GM23248 (cell line): Measurements from ENCODE around the gene BTBD16. TPM values are rescaled to one million over a fixed set of nuclear protein-coding genes. Genes with fewer than 3 reads are reported as not detected.

ENCODE experiments used
- DNase-seq: peaks from one replicate; pipeline ENCODE4 v3.0.0-alpha.2; 2015
- H2AFZ ChIP-seq: fragments of 200-600 bp; sonication (generic); 2 replicates; pipeline ENCODE4 v1.6.1; 2016; ENCODE audit warnings: antibody characterized with exemption
- H3F3A ChIP-seq: fragments of 200-600 bp; sonication (generic); 2 replicates; pipeline ENCODE4 v1.6.1; 2016; ENCODE audit warnings: mild to moderate bottlenecking, antibody characterized with exemption, mixed run types; ENCODE audit not compliant: insufficient read depth
- H3K27ac ChIP-seq: fragments of 200-600 bp; sonication (generic); 2 replicates; pipeline ENCODE4 v1.5.1; 2016; ENCODE audit warnings: mild to moderate bottlenecking
- H3K27me3 ChIP-seq: fragments of 200-600 bp; sonication (generic); replicated peaks from 2 replicates; pipeline ENCODE4 v1.6.1; 2016; ENCODE audit warnings: mild to moderate bottlenecking; ENCODE audit not compliant: insufficient read depth
- H3K36me3 ChIP-seq: fragments of 200-600 bp; sonication (generic); 2 replicates; pipeline ENCODE4 v1.6.1; 2016; ENCODE audit warnings: low read depth, mild to moderate bottlenecking
- H3K4me1 ChIP-seq: fragments of 200-600 bp; sonication (generic); 2 replicates; pipeline ENCODE4 v1.6.1; 2016; ENCODE audit warnings: mild to moderate bottlenecking; ENCODE audit not compliant: insufficient read depth
- H3K4me2 ChIP-seq: fragments of 200-600 bp; sonication (generic); one replicate; pipeline ENCODE4 v1.6.1; 2016; ENCODE audit warnings: mild to moderate bottlenecking; ENCODE audit not compliant: unreplicated experiment
- H3K4me3 ChIP-seq: fragments of 200-600 bp; sonication (generic); 2 replicates; pipeline ENCODE4 v1.5.1; 2016; ENCODE audit warnings: mild to moderate bottlenecking
- H3K79me2 ChIP-seq: fragments of 200-600 bp; sonication (generic); 2 replicates; pipeline ENCODE4 v1.6.1; 2016; ENCODE audit warnings: mild to moderate bottlenecking; ENCODE audit not compliant: insufficient read depth
- H3K9ac ChIP-seq: fragments of 200-600 bp; sonication (generic); 2 replicates; pipeline ENCODE4 v1.6.1; 2016; ENCODE audit warnings: mild to moderate bottlenecking
- H3K9me2 ChIP-seq: fragments of 200-600 bp; sonication (generic); 2 replicates; pipeline ENCODE4 v1.6.1; 2016; ENCODE audit warnings: mixed run types, mild to moderate bottlenecking, moderate library complexity; ENCODE audit not compliant: insufficient read depth
- H3K9me3 ChIP-seq: fragments of 200-600 bp; sonication (generic); one replicate; pipeline ENCODE4 v1.6.1; 2017; ENCODE audit warnings: low read depth
- H4K20me1 ChIP-seq: fragments of 200-600 bp; sonication (generic); 2 replicates; pipeline ENCODE4 v1.6.0; 2016; ENCODE audit not compliant: insufficient read depth
- EZH2 ChIP-seq: fragments of 200-600 bp; sonication (generic); IDR thresholded peaks from 2 replicates; pipeline ENCODE4 v1.6.1; 2018; ENCODE audit warnings: antibody characterized with exemption, mild to moderate bottlenecking; ENCODE audit not compliant: insufficient read depth, poor library complexity, severe bottlenecking
- EZH2phosphoT487 ChIP-seq: fragments of 200-600 bp; sonication (generic); IDR thresholded peaks from 2 replicates; pipeline ENCODE4 v1.6.1; 2018; ENCODE audit warnings: antibody characterized with exemption, moderate library complexity, mild to moderate bottlenecking, low read depth; ENCODE audit not compliant: insufficient read depth
- WGBS, 2 experiments: methylation state at CpG; one replicate each; pipeline ENCODE4 v1.1.6; 2015 to 2017; ENCODE audit warnings: low lambda C conversion rate in 2 of 2, low coverage in 1 of 2; ENCODE audit errors: missing lambda C conversion rate in 2 of 2; 5-methylcytosine and 5-hydroxymethylcytosine counted together
- in situ Hi-C: fragments of 300-500 bp; cut with MboI; formaldehyde crosslinking; loops from 2 replicates; pipeline ENCODE4 v1.15.0; 2020
- polyA plus RNA-seq: library from polyadenylated mRNA; unstranded; fragments of >200 nt; fragmentation: Nextera tagmentation; extraction: Ambion mirVana; gene quantifications from 2 replicates; pipeline ENCODE4 v1.2.1, GENCODE V29; 2016
- total RNA-seq: library from RNA; depleted of rRNA; stranded (reverse); fragments of >200 nt; shearing (Covaris generic); gene quantifications from 2 replicates; pipeline ENCODE4 v1.2.3, GENCODE V29; 2014

Gene BTBD16
- total and polyA plus RNA-seq, 2 experiments from 2014 or later: not detected

- TF ChIP-seq EZH2phosphoT487: no peak
- Histone ChIP-seq H3K9me3 (peaks cover 8% of the 10 kb centered on the region), H3K4me1 (no peaks in the 10 kb centered on the region), H3K27ac (no peak overlapping the region), H3K36me3 (no peaks in the 10 kb centered on the region), H3K9ac (no peak overlapping the region), H2AFZ (no peak overlapping the region), H3K79me2 (no peaks in the 10 kb centered on the region), H4K20me1 (no peaks in the 10 kb centered on the region), H3F3A (no peaks in the 10 kb centered on the region), H3K9me2 (no peaks in the 10 kb centered on the region), H3K27me3 (no peaks in the 10 kb centered on the region), H3K4me2 (no peak overlapping the region), H3K4me3 (no peak overlapping the region)
- in situ Hi-C loops: no loop called here
- WGBS, 2 experiments: 77 to 87% methylated on average over 8 to 12 of the region's 12 CpGs
- DNase-seq: no peak
Observed at GRCh38 chr10:122316224-122316884, 45.3 kb downstream of the BTBD16 start.

DNA sequence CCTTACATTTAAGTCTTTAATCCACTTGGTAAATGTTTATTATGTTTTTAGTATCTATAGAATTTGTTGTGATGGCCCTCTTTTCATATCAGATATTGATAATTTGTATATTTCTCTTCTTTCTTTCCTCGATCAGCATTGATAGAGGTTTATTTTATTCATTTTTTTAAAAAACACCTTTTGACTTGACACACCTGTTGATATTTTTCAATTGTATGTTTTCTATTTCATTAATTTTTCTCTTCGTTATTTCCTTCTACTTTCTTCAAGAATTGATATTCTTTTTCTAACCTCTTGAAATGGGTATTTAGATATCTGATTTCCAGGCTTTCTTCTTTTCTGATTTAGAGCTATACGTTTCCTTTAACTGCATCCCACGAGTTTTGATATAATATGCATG lies 50.9 kb downstream of the BTBD16 start:
- Histone ChIP-seq H3K27ac (no peak overlapping the region), H3K9ac (no peak overlapping the region), H3K9me3 (peaks cover 8% of the 10 kb centered on the region), H3F3A (peaks cover 9% of the 10 kb centered on the region; the same call in 1 of the 2 replicates), H3K4me2 (no peak overlapping the region), H2AFZ (no peak overlapping the region), H3K9me2 (no peaks in the 10 kb centered on the region), H3K27me3 (no peaks in the 10 kb centered on the region), H4K20me1 (no peaks in the 10 kb centered on the region), H3K4me1 (0 out of 2 replicates have a peak, but pooled peaks cover 11% of the 10 kb centered on the region), H3K4me3 (no peak overlapping the region), H3K36me3 (no peaks in the 10 kb centered on the region), H3K79me2 (no peaks in the 10 kb centered on the region)
- TF ChIP-seq EZH2: no peak
- no peak for TF ChIP-seq EZH2phosphoT487
- in situ Hi-C loops: no loop called here
- WGBS, 2 experiments: 46 to 53% methylated on average over 4 of the region's 4 CpGs
- no peak for DNase-seq

- in situ Hi-C loops: no loop called here
- Histone ChIP-seq H3K9ac (no peak overlapping the region), H2AFZ (no peak overlapping the region), H3K4me3 (no peak overlapping the region), H3K4me2 (no peak overlapping the region), H3K36me3 (no peaks in the 10 kb centered on the region), H3K27me3 (no peaks in the 10 kb centered on the region), H3K27ac (no peak overlapping the region), H4K20me1 (no peaks in the 10 kb centered on the region), H3K79me2 (no peaks in the 10 kb centered on the region), H3K9me3 (peaks cover 8% of the 10 kb centered on the region), H3K4me1 (0 out of 2 replicates have a peak, but pooled peaks cover 11% of the 10 kb centered on the region), H3F3A (peaks cover 9% of the 10 kb centered on the region; the same call in 1 of the 2 replicates), H3K9me2 (no peaks in the 10 kb centered on the region)
- TF ChIP-seq EZH2phosphoT487 (no peak), EZH2 (no peak)
- WGBS, 2 experiments: 74 to 76% methylated on average over 1 of the region's 1 CpG
- DNase-seq: no peak
Observed at GRCh38 chr10:122323189-122323588, 52.1 kb downstream of the BTBD16 start.

- WGBS, 2 experiments: 75 to 76% methylated on average over 5 of the region's 5 CpGs
- in situ Hi-C loops: no loop called here
Observed at GRCh38 chr10:122323941-122324675, 53.0 kb downstream of the BTBD16 start.

More at GRCh38 chr10:122323941-122324675, 53.0 kb downstream of the BTBD16 start:
- Histone ChIP-seq H3K4me3 (no peak overlapping the region), H3K9me2 (no peaks in the 10 kb centered on the region), H3F3A (peaks cover 9% of the 10 kb centered on the region; the same call in 1 of the 2 replicates), H3K27me3 (no peaks in the 10 kb centered on the region), H3K4me2 (peak overlapping the region; percentile 27), H3K9me3 (peaks cover 8% of the 10 kb centered on the region), H3K36me3 (no peaks in the 10 kb centered on the region), H4K20me1 (no peaks in the 10 kb centered on the region), H3K9ac (no peak overlapping the region), H2AFZ (no peak overlapping the region), H3K27ac (peak overlapping the region; percentile 36), H3K4me1 (0 out of 2 replicates have a peak, but pooled peaks cover 11% of the 10 kb centered on the region), H3K79me2 (no peaks in the 10 kb centered on the region)
- no peak for TF ChIP-seq EZH2phosphoT487
- no peak for TF ChIP-seq EZH2
- DNase-seq: peak; percentile 88
